ENCODE measurements around the gene RBM48. TPM values are rescaled to one million over a fixed set of nuclear protein-coding genes. Genes with fewer than 3 reads are reported as not detected.

The RBM48 gene
- total RNA-seq, 1 donor: 9.9 TPM

Other genes with a start within 250 kb of the RBM48 start
- 23.3 and 23.5 TPM in 2 replicates for gene GATAD1, start 81.3 kb upstream of the RBM48 start, total RNA-seq
- not detected in 2 replicates for gene ERVW-1, start 50.8 kb upstream of the RBM48 start, total RNA-seq
- 17.1 and 30.2 TPM in 2 replicates for gene PEX1, start 275 bp upstream of the RBM48 start, total RNA-seq
- gene FAM133B, start 61.6 kb downstream of the RBM48 start, total RNA-seq: 16.4 and 26.3 TPM in 2 replicates

Data from fibroblast of villous mesenchyme (primary cell).